IPS-15b (cell line): ENCODE data around the gene NPHP4.
"Not testable (repeated sequence)": the region's sequence is repeated elsewhere in the genome, so short reads cannot be mapped to it uniquely, and the experiment has no call there.

ENCODE experiments used
- H3K27me3 ChIP-seq: one replicate; pipeline ENCODE4 v1.6.1; 2013; ENCODE audit warnings: low read length; ENCODE audit not compliant: control insufficient read depth, insufficient read depth
- H3K36me3 ChIP-seq: one replicate; pipeline ENCODE4 v1.6.1; 2013; ENCODE audit warnings: low read length; ENCODE audit not compliant: control insufficient read depth, insufficient read depth
- H3K4me1 ChIP-seq: one replicate; pipeline ENCODE4 v1.6.1; 2013; ENCODE audit warnings: mild to moderate bottlenecking, low read length; ENCODE audit not compliant: control insufficient read depth, insufficient read depth
- H3K4me3 ChIP-seq: one replicate; pipeline ENCODE4 v1.5.1; 2013; ENCODE audit warnings: low read depth, low read length
- H3K9ac ChIP-seq: one replicate; pipeline ENCODE4 v1.6.1; 2013; ENCODE audit warnings: low read depth, mild to moderate bottlenecking, low read length
- H3K9me3 ChIP-seq: one replicate; pipeline ENCODE4 v1.6.1; 2013; ENCODE audit warnings: mild to moderate bottlenecking, low read length; ENCODE audit not compliant: control insufficient read depth, insufficient read depth

The NPHP4 gene

DNA sequence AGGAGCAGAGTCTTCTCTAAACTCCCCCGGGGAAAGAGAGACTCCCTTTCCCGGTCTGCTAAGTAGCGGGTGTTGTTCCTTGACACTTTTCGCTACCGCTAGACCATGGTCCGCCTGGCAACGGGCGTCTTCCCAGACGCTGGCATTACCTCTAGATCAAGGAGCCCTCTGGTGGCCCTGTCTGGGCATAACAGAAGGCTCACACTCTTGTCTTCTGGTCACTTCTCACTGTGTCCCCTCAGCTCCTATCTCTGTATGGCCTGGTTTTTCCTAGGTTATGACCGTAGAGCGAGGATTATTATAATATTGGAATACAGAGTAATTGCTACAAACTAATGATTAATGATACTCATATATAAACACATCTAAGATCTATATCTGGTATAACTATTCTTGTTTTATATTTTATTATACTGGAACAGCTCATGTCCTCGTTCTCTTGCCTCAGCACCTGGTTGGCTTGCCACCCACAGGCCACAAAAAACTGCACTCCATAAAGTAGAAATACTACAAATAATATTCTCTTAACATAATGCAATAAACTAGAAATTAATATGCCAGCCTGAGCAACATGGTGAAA is 98.4 kb downstream of the NPHP4 start:
- not testable (repeated sequence) for H3K9ac ChIP-seq, H3K27me3 ChIP-seq, H3K36me3 ChIP-seq, H3K4me3 ChIP-seq, H3K9me3 ChIP-seq
- H3K4me1 ChIP-seq: peaks cover 14% of the 10 kb centered on the region

GRCh38 chr1:5892329-5892728 is 99.9 kb downstream of the NPHP4 start:
- Histone ChIP-seq H3K4me1 (peaks cover 9% of the 10 kb centered on the region), H3K9me3 (no peaks in the 10 kb centered on the region), H3K36me3 (peaks cover 3% of the 10 kb centered on the region), H3K9ac (no peak overlapping the region), H3K27me3 (no peaks in the 10 kb centered on the region), H3K4me3 (no peak overlapping the region)

GRCh38 chr1:5891736-5892135 is 100.5 kb downstream of the NPHP4 start:
- H3K4me1 ChIP-seq: peaks cover 8% of the 10 kb centered on the region
- peaks cover 8% of the 10 kb centered on the region for H3K36me3 ChIP-seq
- no peaks in the 10 kb centered on the region for H3K9me3 ChIP-seq
- no peaks in the 10 kb centered on the region for H3K27me3 ChIP-seq
- no peak overlapping the region for H3K4me3 ChIP-seq
- no peak overlapping the region for H3K9ac ChIP-seq

DNA sequence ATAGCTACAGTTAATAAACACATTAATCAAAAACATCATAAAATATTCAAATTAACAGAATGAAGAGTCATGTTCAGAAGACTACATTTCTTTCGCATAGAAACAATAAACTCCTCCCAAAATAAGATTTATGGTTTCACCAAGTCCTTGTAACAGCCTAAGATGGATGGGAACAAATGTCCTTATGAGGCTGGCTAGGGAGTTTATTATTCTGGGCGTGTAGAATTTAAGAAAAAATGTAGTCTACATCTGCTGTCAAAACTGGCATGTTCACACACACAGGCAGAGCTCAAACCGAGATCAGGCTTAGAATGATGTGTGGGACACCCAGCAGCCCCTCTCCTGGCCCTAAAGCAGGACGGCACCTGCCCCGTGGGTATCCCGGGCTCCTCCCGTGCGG is 101.1 kb downstream of the NPHP4 start:
- Histone ChIP-seq H3K9ac (no peak overlapping the region), H3K36me3 (peaks cover 8% of the 10 kb centered on the region), H3K9me3 (no peaks in the 10 kb centered on the region), H3K4me3 (no peak overlapping the region), H3K27me3 (no peaks in the 10 kb centered on the region), H3K4me1 (peaks cover 4% of the 10 kb centered on the region)

- peaks cover 8% of the 10 kb centered on the region for H3K36me3 ChIP-seq
- no peaks in the 10 kb centered on the region for H3K4me1 ChIP-seq
- H3K9ac ChIP-seq: no peak overlapping the region
- no peak overlapping the region for H3K4me3 ChIP-seq
- no peaks in the 10 kb centered on the region for H3K9me3 ChIP-seq
- H3K27me3 ChIP-seq: no peaks in the 10 kb centered on the region
These were observed 101.7 kb downstream of the NPHP4 start for GRCh38 chr1:5890346-5891106.

DNA sequence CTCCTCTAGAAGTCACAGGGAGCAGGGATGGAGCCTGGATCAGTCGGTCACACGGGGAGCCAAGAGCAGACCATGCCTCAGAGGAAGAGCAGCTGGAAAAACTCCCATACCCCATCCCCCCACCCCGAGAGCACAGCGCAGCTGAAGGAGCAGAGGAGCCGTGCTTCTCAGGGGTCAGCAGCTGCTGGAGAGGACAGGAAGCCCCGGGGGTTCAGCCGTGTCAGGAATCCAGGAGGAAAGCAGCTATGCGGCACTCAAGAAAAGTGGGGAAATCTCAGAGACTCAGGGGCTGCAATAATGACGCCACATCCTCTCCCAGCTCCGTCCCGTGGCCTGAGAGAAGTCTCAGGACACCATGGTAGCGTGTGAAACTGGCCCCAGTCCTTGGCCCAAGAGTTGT is 102.3 kb downstream of the NPHP4 start:
- Histone ChIP-seq H3K4me1 (no peaks in the 10 kb centered on the region), H3K9me3 (no peaks in the 10 kb centered on the region), H3K36me3 (peaks cover 8% of the 10 kb centered on the region), H3K9ac (no peak overlapping the region), H3K27me3 (no peaks in the 10 kb centered on the region), H3K4me3 (no peak overlapping the region)

DNA sequence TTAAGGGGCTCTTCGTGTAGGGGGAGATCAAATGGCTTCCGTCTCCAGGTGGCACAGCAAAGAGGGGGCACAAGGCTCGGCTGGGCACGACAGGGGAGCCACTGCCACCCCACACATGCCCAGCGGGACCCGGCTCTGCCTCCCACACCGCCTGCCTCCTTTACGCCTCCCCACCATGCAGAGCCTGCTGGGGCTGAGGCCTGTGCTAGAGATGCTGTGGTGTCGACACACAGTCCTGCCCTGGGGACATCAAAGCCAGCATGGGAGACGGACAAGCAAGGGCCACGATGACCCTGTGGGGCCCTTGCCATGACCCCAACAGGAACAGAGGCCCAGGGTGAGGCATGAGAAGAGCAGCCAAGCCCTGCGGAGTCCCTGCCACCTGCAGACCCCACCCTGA is 102.8 kb downstream of the NPHP4 start:
- H3K36me3 ChIP-seq: peaks cover 8% of the 10 kb centered on the region
- no peak overlapping the region for H3K9ac ChIP-seq
- no peaks in the 10 kb centered on the region for H3K9me3 ChIP-seq
- H3K27me3 ChIP-seq: no peaks in the 10 kb centered on the region
- no peaks in the 10 kb centered on the region for H3K4me1 ChIP-seq
- no peak overlapping the region for H3K4me3 ChIP-seq

DNA sequence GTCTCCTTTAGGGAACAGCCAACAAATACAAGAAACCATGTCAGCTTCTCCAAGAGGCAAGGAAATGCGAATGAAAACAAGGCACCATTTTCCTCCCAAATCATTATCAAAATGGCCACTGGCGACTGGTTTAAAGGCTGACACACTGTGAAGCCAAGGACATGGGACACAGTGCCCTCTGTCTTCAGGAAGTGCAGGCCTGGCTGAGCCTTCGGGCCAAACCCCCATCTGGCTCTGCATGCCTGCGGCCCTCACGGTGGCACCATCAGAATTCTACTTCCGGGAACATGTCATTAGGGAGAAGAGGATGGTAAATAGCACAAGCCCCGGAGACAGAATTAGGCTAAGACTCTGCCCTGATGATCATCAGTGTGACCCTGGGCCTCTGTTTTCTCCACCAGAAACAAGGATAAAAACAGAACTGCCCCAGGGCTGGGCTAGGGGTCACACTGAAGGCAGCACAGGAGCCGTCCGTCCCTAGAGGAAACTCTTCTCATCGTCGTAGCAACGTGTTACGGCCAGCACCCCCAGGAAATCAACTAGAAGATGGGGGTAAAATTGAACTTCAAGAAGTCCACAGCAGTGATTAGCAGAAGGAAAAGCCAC is 103.5 kb downstream of the NPHP4 start:
- no peak overlapping the region for H3K4me3 ChIP-seq
- no peak overlapping the region for H3K9ac ChIP-seq
- H3K4me1 ChIP-seq: no peaks in the 10 kb centered on the region
- no peaks in the 10 kb centered on the region for H3K27me3 ChIP-seq
- peaks cover 8% of the 10 kb centered on the region for H3K36me3 ChIP-seq
- H3K9me3 ChIP-seq: no peaks in the 10 kb centered on the region

DNA sequence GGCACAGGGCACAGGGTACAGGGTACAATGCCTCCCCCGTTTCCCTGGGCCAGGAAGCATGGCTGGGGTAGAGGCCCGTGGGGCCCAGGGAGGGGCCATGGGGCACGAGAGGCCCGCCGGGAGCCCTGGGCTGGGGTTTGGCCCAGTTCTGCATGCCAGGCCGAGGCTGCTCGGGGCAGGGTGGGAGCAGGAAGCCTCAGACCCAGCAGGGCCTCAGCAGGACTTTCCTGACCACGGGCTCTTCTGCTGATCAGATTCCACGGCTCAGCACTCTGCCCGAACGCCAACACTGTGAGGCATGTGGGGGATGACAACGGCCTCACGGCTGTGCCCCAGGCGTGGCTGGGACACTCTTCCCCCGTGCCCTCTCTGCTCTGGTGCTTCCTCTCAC is 104.3 kb downstream of the NPHP4 start:
- no peak overlapping the region for H3K4me3 ChIP-seq
- no peaks in the 10 kb centered on the region for H3K4me1 ChIP-seq
- peaks cover 10% of the 10 kb centered on the region for H3K36me3 ChIP-seq
- no peaks in the 10 kb centered on the region for H3K27me3 ChIP-seq
- H3K9me3 ChIP-seq: no peaks in the 10 kb centered on the region
- no peak overlapping the region for H3K9ac ChIP-seq

- Histone ChIP-seq H3K9me3 (no peaks in the 10 kb centered on the region), H3K27me3 (no peaks in the 10 kb centered on the region), H3K36me3 (peaks cover 11% of the 10 kb centered on the region), H3K9ac (no peak overlapping the region), H3K4me1 (no peaks in the 10 kb centered on the region), H3K4me3 (no peak overlapping the region)
These were observed 104.8 kb downstream of the NPHP4 start for GRCh38 chr1:5887349-5887970.

GRCh38 chr1:5886541-5887348 is 105.5 kb downstream of the NPHP4 start:
- H3K27me3 ChIP-seq: no peaks in the 10 kb centered on the region
- H3K36me3 ChIP-seq: peaks cover 11% of the 10 kb centered on the region
- no peaks in the 10 kb centered on the region for H3K9me3 ChIP-seq
- H3K4me1 ChIP-seq: no peaks in the 10 kb centered on the region
- no peak overlapping the region for H3K4me3 ChIP-seq
- no peak overlapping the region for H3K9ac ChIP-seq
